Effector memory CD8-positive, alpha-beta T cell (primary cell): ENCODE data around the gene INCENP.

ENCODE experiments used
- ATAC-seq: fragments of 150-1000 bp; cut with Tn5 transposase; replicated peaks from 2 replicates; pipeline ENCODE4 v1.10.0; 2021; ENCODE audit warnings: mild to moderate bottlenecking, moderate library complexity
- DNase-seq, 3 experiments: peaks; one replicate each; pipeline ENCODE4 v3.0.0; 2021
- H3K27ac Mint-ChIP-seq, 2 donors: one replicate each; pipeline ENCODE4 v1.8.0; 2022; ENCODE audit warnings: mild to moderate bottlenecking in 2 of 2, mixed read lengths in 2 of 2, moderate library complexity in 2 of 2
- H3K27me3 Mint-ChIP-seq, 2 donors: one replicate each; pipeline ENCODE4 v1.8.0; 2022; ENCODE audit warnings: mixed read lengths in 2 of 2
- H3K36me3 Mint-ChIP-seq: one replicate; pipeline ENCODE4 v1.8.0; 2022; ENCODE audit warnings: mild to moderate bottlenecking, moderate library complexity, mixed read lengths; ENCODE audit not compliant: insufficient read depth
- H3K4me1 Mint-ChIP-seq, 2 donors: one replicate each; pipeline ENCODE4 v1.8.0; 2022; ENCODE audit warnings: low read depth in 2 of 2, mixed read lengths in 2 of 2
- H3K4me3 Mint-ChIP-seq, 2 donors: one replicate each; pipeline ENCODE4 v1.8.0; 2022; ENCODE audit warnings: mild to moderate bottlenecking in 2 of 2, mixed read lengths in 2 of 2, moderate library complexity in 2 of 2
- H3K9me3 Mint-ChIP-seq, 2 donors: one replicate each; pipeline ENCODE4 v1.8.0; 2022; ENCODE audit warnings: mixed read lengths in 2 of 2

INCENP gene

GRCh38 chr11:62108017-62108750 is 15.6 kb upstream of the INCENP start:
- Mint-ChIP-seq H3K4me3 (no peak overlapping the region), H3K27ac (no peak overlapping the region), H3K4me1 (peaks cover 7 to 12% of the 10 kb centered on the region in 2 donors), H3K9me3 (no peaks in the 10 kb centered on the region), H3K27me3 (no peaks in the 10 kb centered on the region), H3K36me3 (peaks cover 11% of the 10 kb centered on the region)
- DNase-seq (peak; percentile 33 to 40 (median 39)), ATAC-seq (peak; percentile 66)

- ATAC-seq (no peak), DNase-seq (no peak)
- no peaks in the 10 kb centered on the region for H3K27me3 Mint-ChIP-seq
- H3K4me3 Mint-ChIP-seq, result no peak overlapping the region
- H3K4me1 Mint-ChIP-seq, result peaks cover 7 to 12% of the 10 kb centered on the region in 2 donors
- no peaks in the 10 kb centered on the region for H3K9me3 Mint-ChIP-seq
- H3K27ac Mint-ChIP-seq, result no peak overlapping the region
- H3K36me3 Mint-ChIP-seq, result peaks cover 11% of the 10 kb centered on the region
Measured at GRCh38 chr11:62108971-62109404, 14.8 kb upstream of the INCENP start.

- Mint-ChIP-seq H3K36me3 (peaks cover 11% of the 10 kb centered on the region), H3K9me3 (peaks cover 0 to 2% of the 10 kb centered on the region in 2 donors), H3K27ac (no peak overlapping the region), H3K27me3 (no peaks in the 10 kb centered on the region), H3K4me1 (peaks cover 2 to 4% of the 10 kb centered on the region in 2 donors), H3K4me3 (no peak overlapping the region)
- no peak for DNase-seq
- ATAC-seq, result no peak
Measured at GRCh38 chr11:62115085-62115694, 8.6 kb upstream of the INCENP start.

- H3K27ac Mint-ChIP-seq, result no peak overlapping the region
- DNase-seq (no peak), ATAC-seq (no peak)
- H3K4me3 Mint-ChIP-seq, result no peak overlapping the region
- peaks cover 0 to 2% of the 10 kb centered on the region in 2 donors for H3K9me3 Mint-ChIP-seq
- no peaks in the 10 kb centered on the region for H3K27me3 Mint-ChIP-seq
- peaks cover 2 to 4% of the 10 kb centered on the region in 2 donors for H3K4me1 Mint-ChIP-seq
- H3K36me3 Mint-ChIP-seq, result peaks cover 11% of the 10 kb centered on the region
Measured at GRCh38 chr11:62116451-62116850, 7.4 kb upstream of the INCENP start.

DNA sequence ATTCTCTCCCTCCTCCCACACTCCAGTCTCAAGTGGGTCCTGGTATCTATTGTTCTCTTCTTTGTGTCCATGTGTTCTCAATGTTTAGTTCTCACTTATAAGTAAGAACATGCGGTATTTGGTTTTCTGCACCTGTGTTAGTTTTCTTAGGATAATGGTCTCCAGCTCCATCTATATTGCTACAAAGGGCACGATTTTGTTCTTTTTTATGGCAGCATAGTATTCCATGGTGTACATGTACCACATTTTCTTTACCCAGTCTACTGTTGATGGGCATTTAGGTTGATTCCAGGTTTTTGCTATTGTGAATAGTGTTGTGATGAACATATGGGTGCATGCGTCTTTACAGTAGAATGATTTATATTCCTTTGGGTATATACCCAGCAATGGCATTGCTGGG is 4.2 kb upstream of the INCENP start:
- Mint-ChIP-seq H3K36me3 (peaks cover 11% of the 10 kb centered on the region), H3K4me3 (no peak overlapping the region), H3K27me3 (peaks cover 0 to 4% of the 10 kb centered on the region in 2 donors), H3K9me3 (peaks cover 0 to 2% of the 10 kb centered on the region in 2 donors), H3K27ac (no peak overlapping the region), H3K4me1 (peaks cover 7 to 9% of the 10 kb centered on the region in 2 donors)
- no peak for ATAC-seq
- DNase-seq, result no peak

GRCh38 chr11:62120001-62120400 is 3.8 kb upstream of the INCENP start:
- Mint-ChIP-seq H3K27ac (no peak overlapping the region), H3K9me3 (peaks cover 0 to 2% of the 10 kb centered on the region in 2 donors), H3K36me3 (peaks cover 12% of the 10 kb centered on the region), H3K4me3 (no peak overlapping the region), H3K27me3 (peaks cover 0 to 4% of the 10 kb centered on the region in 2 donors), H3K4me1 (peaks cover 11 to 13% of the 10 kb centered on the region in 2 donors)
- ATAC-seq (no peak), DNase-seq (no peak)

DNA sequence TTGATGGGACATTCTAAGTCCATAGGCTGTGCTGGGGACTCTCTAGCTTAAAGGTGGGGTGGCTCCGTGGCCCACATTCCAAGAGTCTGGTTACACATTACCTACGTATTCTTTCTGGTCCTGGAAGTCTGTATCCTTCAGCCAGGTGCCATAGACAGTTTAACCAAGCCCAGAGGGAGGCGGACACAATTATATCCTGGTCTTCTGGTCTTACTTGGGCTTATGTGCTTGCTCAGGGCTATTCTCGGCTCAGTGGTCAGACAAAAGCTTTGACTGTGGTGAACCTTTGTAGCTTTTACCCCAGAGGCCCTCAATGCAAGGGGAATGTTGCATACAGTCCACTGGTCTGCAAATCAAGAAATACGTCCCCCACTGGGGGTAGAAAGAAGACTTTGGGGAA is 3.4 kb upstream of the INCENP start:
- H3K4me1 Mint-ChIP-seq, result peaks cover 14 to 15% of the 10 kb centered on the region in 2 donors
- ATAC-seq (no peak), DNase-seq (no peak)
- no peak overlapping the region for H3K4me3 Mint-ChIP-seq
- peaks cover 0 to 4% of the 10 kb centered on the region in 2 donors for H3K27me3 Mint-ChIP-seq
- H3K36me3 Mint-ChIP-seq, result peaks cover 12% of the 10 kb centered on the region
- H3K9me3 Mint-ChIP-seq, result peaks cover 0 to 2% of the 10 kb centered on the region in 2 donors
- no peak overlapping the region for H3K27ac Mint-ChIP-seq

DNA sequence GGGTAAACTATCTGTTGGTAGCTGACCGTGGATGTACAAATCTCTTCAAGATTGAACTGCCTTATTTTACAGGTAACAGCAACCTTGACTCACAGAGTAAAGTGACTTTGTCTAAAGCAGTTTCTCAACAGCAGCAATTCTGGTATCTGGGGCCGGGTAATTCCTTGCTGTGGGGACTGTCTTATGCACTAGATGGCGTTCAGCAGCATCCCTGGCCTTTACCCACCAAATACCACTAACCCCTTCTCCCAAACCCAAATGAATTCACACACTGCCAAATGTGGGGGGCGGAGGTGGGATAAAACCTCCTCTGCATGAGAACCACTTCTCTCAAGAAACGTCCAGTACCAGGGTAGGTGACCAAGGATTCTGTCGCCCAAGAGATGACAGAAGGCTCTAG is 1.7 kb upstream of the INCENP start:
- peaks cover 12% of the 10 kb centered on the region for H3K36me3 Mint-ChIP-seq
- H3K4me1 Mint-ChIP-seq, result peaks cover 17 to 19% of the 10 kb centered on the region in 2 donors
- H3K27me3 Mint-ChIP-seq, result peaks cover 0 to 4% of the 10 kb centered on the region in 2 donors
- no peak overlapping the region for H3K4me3 Mint-ChIP-seq
- DNase-seq, result no peak
- no peak overlapping the region for H3K27ac Mint-ChIP-seq
- no peaks in the 10 kb centered on the region for H3K9me3 Mint-ChIP-seq
- no peak for ATAC-seq

DNA sequence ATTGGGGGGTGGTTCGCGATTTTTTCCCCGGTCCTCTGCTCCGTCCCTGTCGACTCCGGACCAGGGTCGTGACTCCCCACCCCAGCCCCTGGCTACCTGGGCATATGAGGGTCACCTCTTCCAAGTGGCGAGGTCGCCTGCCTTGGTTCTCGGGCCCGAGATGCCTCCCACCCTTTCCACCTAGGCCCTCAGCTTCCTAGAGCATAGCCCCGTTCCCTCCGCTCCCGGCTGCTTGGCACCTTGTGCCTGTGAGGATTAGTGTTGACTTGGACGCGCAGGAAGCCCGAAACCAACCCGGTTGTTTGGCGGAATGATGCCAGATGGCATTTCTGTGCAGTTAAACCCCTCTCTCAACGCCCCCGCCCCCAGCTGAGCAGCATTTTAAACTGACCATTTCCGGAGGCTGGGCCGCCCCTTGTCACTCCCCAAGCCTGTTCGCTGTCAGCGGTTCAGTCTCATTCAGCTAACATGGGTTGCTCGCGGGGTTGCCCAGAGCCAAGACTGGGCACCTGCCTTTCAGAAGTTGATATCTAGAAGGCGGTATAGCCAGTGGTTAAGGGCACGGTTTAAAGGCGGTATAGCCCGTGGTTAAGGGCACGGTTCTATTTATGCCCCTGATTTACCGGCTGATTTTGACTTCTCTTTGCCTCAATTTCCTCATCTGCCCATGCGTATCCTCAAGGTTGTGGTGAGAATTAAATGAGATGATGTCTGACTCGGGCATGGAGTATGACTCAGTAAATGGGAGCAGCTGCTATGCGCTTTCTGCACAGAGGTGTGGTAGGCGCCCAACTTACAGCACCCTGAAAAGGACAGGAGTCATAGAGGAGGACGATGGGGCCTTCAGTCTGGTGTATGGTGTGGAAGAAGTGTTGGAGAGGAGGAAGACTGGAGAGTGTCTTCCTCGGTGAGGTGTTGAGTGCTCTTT is 639 bp downstream of the INCENP start:
- peaks cover 0 to 4% of the 10 kb centered on the region in 2 donors for H3K27me3 Mint-ChIP-seq
- H3K4me1 Mint-ChIP-seq, result peaks cover 21 to 29% of the 10 kb centered on the region in 2 donors
- DNase-seq (no peak), ATAC-seq (no peak)
- H3K36me3 Mint-ChIP-seq, result peaks cover 12% of the 10 kb centered on the region
- no peaks in the 10 kb centered on the region for H3K9me3 Mint-ChIP-seq
- peak overlapping the region; percentile 94 to 96 for H3K27ac Mint-ChIP-seq
- H3K4me3 Mint-ChIP-seq, result peak overlapping the region; percentile 94 to 98

DNA sequence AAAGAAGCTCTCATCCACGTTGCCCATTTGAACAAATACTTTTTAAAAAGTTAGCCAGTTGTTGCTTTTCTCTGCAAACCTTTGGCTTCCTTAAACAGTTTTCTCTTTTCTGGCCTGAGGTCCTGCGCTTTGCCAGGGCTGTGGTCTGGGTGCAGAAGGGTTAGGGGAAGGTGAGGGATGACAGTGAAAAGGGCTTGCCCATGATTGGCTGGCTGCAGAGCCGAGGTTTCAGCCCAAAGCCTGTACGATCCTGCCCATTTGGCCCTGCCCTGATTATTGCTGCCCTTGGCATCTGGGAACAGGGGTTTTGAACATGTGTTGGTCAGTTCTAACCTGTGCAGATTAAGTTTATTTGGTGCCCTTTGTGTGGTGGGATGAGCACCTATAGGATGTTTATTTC is 1.5 kb downstream of the INCENP start:
- Mint-ChIP-seq H3K9me3 (no peaks in the 10 kb centered on the region), H3K4me1 (peaks cover 21 to 30% of the 10 kb centered on the region in 2 donors), H3K4me3 (peak overlapping the region; percentile 94 to 98), H3K27ac (peak overlapping the region in 1 of 2 donors; percentile 32), H3K36me3 (peaks cover 12% of the 10 kb centered on the region), H3K27me3 (peaks cover 0 to 4% of the 10 kb centered on the region in 2 donors)
- no peak for DNase-seq
- no peak for ATAC-seq

DNA sequence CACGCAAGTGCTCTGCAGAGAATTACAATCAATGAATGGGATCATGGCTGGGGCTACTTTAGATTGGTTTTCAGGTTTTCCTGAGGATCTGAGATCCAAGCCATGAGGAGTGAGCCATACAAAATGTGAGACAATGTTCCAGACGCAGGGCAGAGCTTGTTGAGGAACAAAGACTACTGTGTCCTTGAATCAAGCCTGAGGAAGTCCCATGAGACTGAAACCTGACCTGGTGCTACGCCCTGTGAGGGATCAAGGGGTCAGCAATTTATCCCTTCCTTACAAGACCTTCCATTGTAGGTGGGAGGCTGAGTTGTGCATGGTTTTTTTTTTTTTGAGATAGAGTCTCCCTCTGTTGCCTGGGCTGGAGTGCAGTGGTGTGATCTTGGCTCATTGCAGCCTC is 2.1 kb downstream of the INCENP start:
- H3K4me3 Mint-ChIP-seq, result peak overlapping the region; percentile 94 to 98
- DNase-seq (no peak), ATAC-seq (no peak)
- H3K4me1 Mint-ChIP-seq, result peaks cover 21 to 32% of the 10 kb centered on the region in 2 donors
- no peaks in the 10 kb centered on the region for H3K9me3 Mint-ChIP-seq
- H3K27me3 Mint-ChIP-seq, result peaks cover 0 to 4% of the 10 kb centered on the region in 2 donors
- peaks cover 15% of the 10 kb centered on the region for H3K36me3 Mint-ChIP-seq
- H3K27ac Mint-ChIP-seq, result peak overlapping the region in 1 of 2 donors; percentile 32

- no peak overlapping the region for H3K4me3 Mint-ChIP-seq
- no peaks in the 10 kb centered on the region for H3K9me3 Mint-ChIP-seq
- no peaks in the 10 kb centered on the region for H3K27me3 Mint-ChIP-seq
- peaks cover 16% of the 10 kb centered on the region for H3K36me3 Mint-ChIP-seq
- no peak for DNase-seq
- peak overlapping the region in 1 of 2 donors; percentile 46 for H3K27ac Mint-ChIP-seq
- ATAC-seq, result no peak
- H3K4me1 Mint-ChIP-seq, result peaks cover 28 to 37% of the 10 kb centered on the region in 2 donors
Measured at GRCh38 chr11:62127426-62127825, 3.6 kb downstream of the INCENP start.
